Fibroblast of villous mesenchyme (primary cell): ENCODE results near the gene IL1B. TPM values are rescaled to one million over a fixed set of nuclear protein-coding genes. Genes with fewer than 3 reads are reported as not detected.

Experiments used
- DNase-seq: peaks from one replicate; pipeline ENCODE4 v3.0.0-alpha.2; 2010; ENCODE audit warnings: low read depth
- H3K4me3 ChIP-seq: 2 replicates; pipeline ENCODE4 v1.5.1; 2011; ENCODE audit warnings: low read depth, mild to moderate bottlenecking, low read length
- CTCF ChIP-seq: IDR thresholded peaks from 2 replicates; pipeline ENCODE4 v1.5.1; 2012; ENCODE audit warnings: low read depth, mild to moderate bottlenecking, low read length; ENCODE audit not compliant: insufficient read depth
- total RNA-seq: library from RNA; depleted of rRNA; stranded (reverse); fragments of >200 nt; gene quantifications from 2 replicates; pipeline ENCODE4 v1.2.3, GENCODE V29; 2012

The IL1B gene
- total RNA-seq, 1 donor = 2.6 TPM

- H3K4me3 ChIP-seq = no peak overlapping the region
- DNase-seq = no peak
- peak; percentile 17 for TF ChIP-seq CTCF
Measured at GRCh38 chr2:112807233-112807807, 29.3 kb downstream of the IL1B start.

DNA sequence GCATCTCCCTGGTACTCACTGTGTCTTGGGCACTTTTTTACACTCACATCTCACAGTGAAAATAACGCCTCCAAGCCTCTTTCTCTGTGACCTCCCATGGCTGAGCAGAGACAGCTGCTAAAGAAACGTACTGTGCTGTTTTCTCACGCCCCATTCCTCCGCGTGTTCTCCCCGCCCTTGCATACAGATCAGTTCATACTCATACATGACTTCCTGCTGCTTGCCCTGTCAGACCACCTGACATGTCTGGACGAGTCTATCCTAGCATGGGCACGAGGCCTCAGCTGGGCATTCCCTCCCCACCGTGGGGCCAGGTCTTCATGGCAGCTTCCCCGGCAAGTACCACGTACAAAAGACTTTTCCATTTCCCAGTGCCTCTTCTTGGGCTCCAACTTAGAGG, 31.0 kb downstream of the IL1B start:
- TF ChIP-seq CTCF = no peak
- H3K4me3 ChIP-seq = no peak overlapping the region
- DNase-seq = no peak

GRCh38 chr2:112803691-112804521, 32.7 kb downstream of the IL1B start:
- no peak overlapping the region for H3K4me3 ChIP-seq
- TF ChIP-seq CTCF = no peak
- DNase-seq = peak; percentile 46

DNA sequence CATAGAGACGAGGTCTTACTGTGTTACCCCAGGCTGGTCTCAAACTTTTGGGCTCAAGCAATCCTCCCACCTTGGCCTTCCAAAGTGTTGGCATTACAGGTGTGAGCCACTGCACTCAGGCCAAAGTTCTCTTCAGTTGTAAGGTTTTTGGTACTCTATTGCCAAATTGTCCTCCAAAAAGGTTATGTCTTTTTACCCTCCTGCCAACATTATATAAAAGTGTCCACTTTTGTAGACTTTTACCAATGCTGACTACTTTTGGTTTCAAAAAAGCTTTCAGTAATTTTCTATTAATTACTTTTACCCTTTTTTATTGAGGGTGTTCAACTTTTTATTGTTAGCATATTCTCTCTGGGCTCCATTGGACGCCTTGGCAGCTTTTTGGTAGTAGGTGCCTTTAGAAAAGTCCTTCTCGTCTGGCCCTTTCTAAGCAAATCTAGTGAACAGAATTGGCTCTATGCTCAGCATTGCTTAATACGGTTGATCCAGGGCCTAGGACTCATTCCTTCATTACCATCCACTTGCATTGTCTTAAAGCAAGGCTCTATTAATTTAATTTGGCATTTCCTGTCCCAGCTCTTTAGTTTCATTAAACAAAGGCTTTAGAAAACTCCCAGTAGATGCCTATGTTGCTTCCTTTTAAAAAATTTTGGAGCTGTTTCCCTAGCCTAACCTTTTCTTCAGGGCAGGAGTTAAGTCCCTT, 35.5 kb downstream of the IL1B start:
- DNase-seq = no peak
- H3K4me3 ChIP-seq = no peak overlapping the region
- TF ChIP-seq CTCF = no peak

DNA sequence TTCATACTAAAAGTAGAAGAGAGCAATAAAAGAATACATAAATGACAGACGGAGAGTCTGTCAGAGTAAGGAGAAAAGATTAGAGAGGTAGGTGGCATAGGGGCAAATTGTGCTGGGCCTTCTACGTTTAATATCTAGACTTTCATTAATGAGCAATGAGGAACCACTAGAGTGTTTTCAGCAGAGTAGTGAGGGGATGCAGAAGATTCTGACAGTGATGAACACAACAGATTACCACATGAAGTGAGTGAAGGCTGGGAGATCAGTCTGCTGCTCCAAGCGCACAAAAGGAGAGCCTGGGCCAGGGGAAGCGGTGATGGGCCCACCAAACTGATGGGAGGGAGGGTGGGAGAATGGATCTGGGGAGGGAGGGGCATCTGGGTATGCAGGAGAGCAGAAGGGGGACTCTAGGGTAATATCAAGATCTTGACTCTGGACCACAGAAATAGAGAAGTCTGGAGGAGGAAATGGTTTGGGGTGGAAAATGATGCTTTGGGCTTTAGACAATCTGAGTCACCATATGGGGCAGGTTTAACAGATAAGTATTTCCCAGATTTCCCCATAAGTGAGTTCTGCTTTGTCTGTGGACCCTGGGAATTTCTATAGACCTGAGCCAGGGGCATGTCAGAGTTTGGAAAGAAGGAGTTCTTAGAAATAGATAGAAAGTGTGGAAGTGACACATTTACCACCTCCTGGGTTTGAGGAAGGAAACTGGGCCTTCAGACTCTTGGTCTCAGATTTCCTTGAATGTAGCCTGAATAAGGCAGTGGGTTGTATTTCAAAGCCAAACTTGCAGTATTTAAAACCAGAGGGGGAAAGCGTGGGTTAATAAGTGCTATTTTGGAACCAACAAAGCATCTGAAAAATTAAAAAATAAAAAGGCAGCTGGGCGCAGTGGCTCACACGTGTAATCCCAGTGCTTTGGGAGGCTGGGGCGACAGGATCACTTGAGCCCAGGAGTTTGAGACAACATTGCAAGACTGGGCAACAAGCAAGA, 37.3 kb downstream of the IL1B start:
- no peak for TF ChIP-seq CTCF
- no peak for DNase-seq
- no peak overlapping the region for H3K4me3 ChIP-seq

GRCh38 chr2:112796486-112796885, 40.1 kb downstream of the IL1B start:
- no peak for TF ChIP-seq CTCF
- H3K4me3 ChIP-seq = no peak overlapping the region
- DNase-seq = no peak
